Thyroid gland (tissue), 4 donors: ENCODE measurements around the gene LRRC47. TPM values are rescaled to one million over a fixed set of nuclear protein-coding genes. Genes with fewer than 3 reads are reported as not detected.
A peak's percentile ranks its signal among the peaks of the same experiment; 100 is the strongest.

ENCODE experiments used
- DNase-seq, 2 donors: peaks; one replicate each; pipeline ENCODE4 v3.0.0-alpha.2; 2019
- H3K27ac ChIP-seq, 3 donors: fragments of 200-600 bp; sonication (generic); 1 replicate in 2 of 3; 2 replicates in 1 of 3; pipeline ENCODE4 v1.5.1; 2016 to 2019; ENCODE audit warnings: mild to moderate bottlenecking in 1 of 3, moderate library complexity in 1 of 3
- H3K27me3 ChIP-seq: fragments of 200-600 bp; sonication (generic); one replicate; pipeline ENCODE4 v1.5.1; 2019
- H3K36me3 ChIP-seq, 2 donors: fragments of 200-600 bp; sonication (generic); one replicate each; pipeline ENCODE4 v1.5.1; 2016 to 2019
- H3K4me1 ChIP-seq, 2 donors: fragments of 200-600 bp; sonication (generic); one replicate each; pipeline ENCODE4 v1.5.1; 2017 to 2019
- H3K4me3 ChIP-seq, 3 donors: fragments of 200-600 bp; sonication (generic); replicated peaks in 1 of 3; 1 replicate in 2 of 3; 2 replicates in 1 of 3; pipeline ENCODE4 v1.5.1; 2016; ENCODE audit warnings: mild to moderate bottlenecking in 1 of 3
- H3K9me3 ChIP-seq: fragments of 200-600 bp; sonication (generic); one replicate; pipeline ENCODE4 v1.5.1; 2017
- POLR2A ChIP-seq, 2 donors: fragments of 450-650 bp; IDR thresholded peaks; one replicate each; pipeline ENCODE4 v1.6.1; 2017; ENCODE audit warnings: antibody characterized with exemption in 2 of 2, mild to moderate bottlenecking in 2 of 2, moderate library complexity in 1 of 2
- WGBS, 2 donors: methylation state at CpG; one replicate each; pipeline ENCODE4 v1.1.5; 2017; 5-methylcytosine and 5-hydroxymethylcytosine counted together
- intact Hi-C: fragments of 100-400 bp; cut with DNase I; formaldehyde crosslinking; loops from one replicate; pipeline ENCODE4 v1.15.1; 2023
- total RNA-seq, 4 donors: library from RNA; depleted of rRNA; stranded (reverse); fragments of >200 nt; gene quantifications; one replicate each; pipeline ENCODE4 v1.2.3, GENCODE V29; 2016
- TF ChIP-seq, protein P1 (sequence below), 6 experiments: fragments of 200-600 bp in 3 of 6; fragments of 450-650 bp in 3 of 6; sonication (generic) in 3 of 6; IDR thresholded peaks; one replicate each; pipeline ENCODE4 v1.5.1; 2016 to 2019; ENCODE audit warnings: antibody characterized with exemption in 6 of 6, mild to moderate bottlenecking in 2 of 6, inconsistent platforms in 1 of 6, moderate library complexity in 1 of 6

The LRRC47 gene
- total RNA-seq, 4 donors from 2014 or later = 38.7 to 45.2 (median 43.7) TPM

GRCh38 chr1:3828391-3828790, 32.1 kb upstream of the LRRC47 start:
- Histone ChIP-seq H3K4me3 (no peak overlapping the region), H3K27ac (no peak overlapping the region), H3K27me3 (no peaks in the 10 kb centered on the region), H3K4me1 (no peaks in the 10 kb centered on the region), H3K36me3 (peaks cover 42 to 67% of the 10 kb centered on the region in 2 donors), H3K9me3 (no peaks in the 10 kb centered on the region)
- DNase-seq = no peak
- WGBS, 2 donors = 90 to 94% methylated on average over 8 of the region's 8 CpGs
- intact Hi-C loops = no loop called here
- TF ChIP-seq, protein P1, sequence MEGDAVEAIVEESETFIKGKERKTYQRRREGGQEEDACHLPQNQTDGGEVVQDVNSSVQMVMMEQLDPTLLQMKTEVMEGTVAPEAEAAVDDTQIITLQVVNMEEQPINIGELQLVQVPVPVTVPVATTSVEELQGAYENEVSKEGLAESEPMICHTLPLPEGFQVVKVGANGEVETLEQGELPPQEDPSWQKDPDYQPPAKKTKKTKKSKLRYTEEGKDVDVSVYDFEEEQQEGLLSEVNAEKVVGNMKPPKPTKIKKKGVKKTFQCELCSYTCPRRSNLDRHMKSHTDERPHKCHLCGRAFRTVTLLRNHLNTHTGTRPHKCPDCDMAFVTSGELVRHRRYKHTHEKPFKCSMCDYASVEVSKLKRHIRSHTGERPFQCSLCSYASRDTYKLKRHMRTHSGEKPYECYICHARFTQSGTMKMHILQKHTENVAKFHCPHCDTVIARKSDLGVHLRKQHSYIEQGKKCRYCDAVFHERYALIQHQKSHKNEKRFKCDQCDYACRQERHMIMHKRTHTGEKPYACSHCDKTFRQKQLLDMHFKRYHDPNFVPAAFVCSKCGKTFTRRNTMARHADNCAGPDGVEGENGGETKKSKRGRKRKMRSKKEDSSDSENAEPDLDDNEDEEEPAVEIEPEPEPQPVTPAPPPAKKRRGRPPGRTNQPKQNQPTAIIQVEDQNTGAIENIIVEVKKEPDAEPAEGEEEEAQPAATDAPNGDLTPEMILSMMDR (IDR thresholded peaks at IDR 0.05) = no peak
- no peak for TF ChIP-seq POLR2A (IDR thresholded peaks at IDR 0.05)

DNA sequence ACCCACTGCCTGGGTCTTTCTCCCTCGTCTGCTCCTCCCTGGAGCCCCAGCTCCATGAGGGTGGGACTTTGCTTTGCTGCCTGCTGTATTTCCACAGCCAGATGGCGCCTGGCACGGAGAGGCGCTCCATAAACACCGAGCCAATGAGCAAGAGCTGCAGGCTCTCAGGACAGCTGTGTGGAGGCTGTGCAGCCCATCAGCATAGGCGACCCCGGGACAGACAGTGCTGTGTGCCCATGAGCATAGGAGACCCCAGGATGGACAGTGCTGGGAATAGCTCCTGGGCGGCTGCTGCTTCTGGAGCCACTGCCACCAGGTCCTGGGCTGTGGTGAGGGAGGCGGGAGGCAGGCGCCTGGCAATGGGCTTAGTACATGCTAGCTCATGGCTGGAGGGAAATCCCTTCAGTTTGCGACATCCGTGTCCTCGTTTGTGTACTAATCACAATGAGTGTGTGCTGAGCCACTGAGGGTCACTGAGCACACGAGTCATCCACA, 31.6 kb upstream of the LRRC47 start:
- Histone ChIP-seq H3K27ac (no peak overlapping the region), H3K4me3 (no peak overlapping the region), H3K4me1 (no peaks in the 10 kb centered on the region), H3K27me3 (no peaks in the 10 kb centered on the region), H3K9me3 (no peaks in the 10 kb centered on the region), H3K36me3 (peaks cover 42 to 70% of the 10 kb centered on the region in 2 donors)
- no peak for TF ChIP-seq POLR2A (IDR thresholded peaks at IDR 0.05)
- TF ChIP-seq, protein P1 (IDR thresholded peaks at IDR 0.05) = no peak
- DNase-seq = no peak
- 93 to 99% methylated on average over 6 to 14 of the region's 14 CpGs for WGBS, 2 donors
- intact Hi-C loops = no loop called here

- DNase-seq = no peak
- Histone ChIP-seq H3K27me3 (no peaks in the 10 kb centered on the region), H3K4me3 (no peak overlapping the region), H3K9me3 (no peaks in the 10 kb centered on the region), H3K4me1 (no peaks in the 10 kb centered on the region), H3K27ac (no peak overlapping the region), H3K36me3 (peaks cover 35 to 64% of the 10 kb centered on the region in 2 donors)
- no peak for TF ChIP-seq POLR2A (IDR thresholded peaks at IDR 0.05)
- TF ChIP-seq, protein P1 (IDR thresholded peaks at IDR 0.05) = no peak
- intact Hi-C loops = no loop called here
- WGBS, 2 donors = 89 to 94% methylated on average over 15 of the region's 15 CpGs
Observed at GRCh38 chr1:3825356-3825755, 29.1 kb upstream of the LRRC47 start.

- intact Hi-C loops = no loop called here
- H3K4me1 ChIP-seq = no peaks in the 10 kb centered on the region
- WGBS, 2 donors = 92 to 100% methylated on average over 3 to 5 of the region's 8 CpGs
- H3K27me3 ChIP-seq = no peaks in the 10 kb centered on the region
- peaks cover 37 to 59% of the 10 kb centered on the region in 2 donors for H3K36me3 ChIP-seq
- TF ChIP-seq, protein P1 (IDR thresholded peaks at IDR 0.05) = no peak
- no peak for TF ChIP-seq POLR2A (IDR thresholded peaks at IDR 0.05)
- H3K4me3 ChIP-seq = no peak overlapping the region
- H3K27ac ChIP-seq = no peak overlapping the region
- DNase-seq = no peak
- H3K9me3 ChIP-seq = no peaks in the 10 kb centered on the region
Observed at GRCh38 chr1:3824650-3825049, 28.4 kb upstream of the LRRC47 start.

GRCh38 chr1:3822421-3822820, 26.1 kb upstream of the LRRC47 start:
- Histone ChIP-seq H3K27me3 (no peaks in the 10 kb centered on the region), H3K9me3 (no peaks in the 10 kb centered on the region), H3K4me3 (no peak overlapping the region), H3K36me3 (peaks cover 21 to 36% of the 10 kb centered on the region in 2 donors), H3K27ac (no peak overlapping the region), H3K4me1 (no peaks in the 10 kb centered on the region)
- intact Hi-C loops = no loop called here
- 64 to 79% methylated on average over 15 to 16 of the region's 16 CpGs for WGBS, 2 donors
- peak; percentile 39 to 45 for DNase-seq
- TF ChIP-seq, protein P1 (IDR thresholded peaks at IDR 0.05) = no peak
- no peak for TF ChIP-seq POLR2A (IDR thresholded peaks at IDR 0.05)
